T-helper 22 cell (primary cell): Measurements from ENCODE around the gene WNT5B.
"Not testable (repeated sequence)": the region's sequence is repeated elsewhere in the genome, so short reads cannot be mapped to it uniquely, and the experiment has no call there.

ENCODE experiments used
- DNase-seq: peaks from one replicate; pipeline ENCODE4 v3.0.0-alpha.2; 2020; ENCODE audit warnings: low read depth

WNT5B gene

GRCh38 chr12:1598757-1599156, 30.3 kb upstream of the WNT5B start:
- DNase-seq, result no peak

DNA sequence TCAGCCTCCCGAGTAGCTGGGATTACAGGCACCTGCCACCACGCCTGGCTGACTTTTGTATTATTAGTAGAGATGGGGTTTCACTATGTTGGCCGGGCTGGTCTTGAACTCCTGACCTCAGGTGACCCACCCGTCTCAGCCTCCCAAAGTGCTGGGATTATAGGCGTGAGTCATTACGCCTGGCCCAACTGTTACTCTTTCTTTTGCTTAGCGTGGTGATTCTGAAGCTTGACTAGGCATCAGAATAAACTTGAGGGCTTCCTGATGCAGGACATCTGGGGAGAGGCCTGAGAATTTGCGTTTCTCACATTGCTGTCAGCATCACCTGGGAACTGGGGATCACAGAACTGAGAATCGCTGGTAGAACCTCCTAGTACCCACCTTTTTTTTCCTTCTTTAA, 26.3 kb upstream of the WNT5B start:
- DNase-seq, result not testable (repeated sequence)

GRCh38 chr12:1603269-1603993, 25.6 kb upstream of the WNT5B start:
- no peak for DNase-seq

- no peak for DNase-seq
These were observed 24.6 kb upstream of the WNT5B start for GRCh38 chr12:1604464-1604863.

DNA sequence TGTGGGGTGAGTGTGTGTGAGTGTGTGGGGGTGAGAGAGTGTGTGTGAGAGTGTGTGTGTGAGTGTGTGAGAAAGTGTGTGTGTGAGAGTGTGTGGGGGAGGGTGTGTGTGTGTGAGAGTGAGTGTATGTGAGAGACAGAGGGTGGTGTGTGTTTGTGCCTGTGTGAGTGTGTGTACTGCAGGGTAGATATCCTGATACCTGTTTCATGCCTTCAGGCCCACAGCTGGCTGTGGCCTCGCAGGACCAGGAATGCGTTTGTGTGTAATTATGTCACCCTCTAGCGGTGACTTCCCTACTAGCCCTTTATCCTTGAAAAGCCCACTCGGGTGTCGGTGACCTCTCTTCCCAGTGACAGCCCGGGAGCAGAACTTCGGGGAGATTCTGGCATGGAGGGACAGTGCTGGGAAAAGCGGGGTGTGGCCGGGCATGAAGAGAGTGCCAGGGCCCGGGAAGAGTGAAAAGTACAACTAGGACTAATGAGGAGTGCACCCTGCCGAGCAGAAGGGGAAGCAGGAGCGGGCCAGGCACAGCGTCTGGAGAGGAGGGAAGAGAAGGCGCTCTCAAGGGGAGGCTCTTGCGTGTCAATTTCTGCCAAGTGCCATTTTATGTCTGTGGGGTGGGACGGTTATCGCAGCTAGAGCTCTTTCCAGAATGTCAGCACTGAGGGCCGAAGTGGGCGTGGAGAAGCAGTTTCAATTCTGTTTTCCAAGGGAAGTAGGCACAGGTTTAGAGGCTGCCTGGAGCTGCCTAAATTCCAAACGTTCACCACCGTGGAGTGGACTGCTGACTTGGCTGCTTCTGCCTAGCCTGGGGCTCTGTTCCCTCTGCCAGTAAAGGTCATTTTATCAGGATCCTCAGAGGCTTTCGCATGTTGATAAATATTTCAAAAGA, 23.7 kb upstream of the WNT5B start:
- no peak for DNase-seq

GRCh38 chr12:1606021-1606622, 22.9 kb upstream of the WNT5B start:
- DNase-seq, result no peak

GRCh38 chr12:1607940-1608712, 20.9 kb upstream of the WNT5B start:
- no peak for DNase-seq

DNA sequence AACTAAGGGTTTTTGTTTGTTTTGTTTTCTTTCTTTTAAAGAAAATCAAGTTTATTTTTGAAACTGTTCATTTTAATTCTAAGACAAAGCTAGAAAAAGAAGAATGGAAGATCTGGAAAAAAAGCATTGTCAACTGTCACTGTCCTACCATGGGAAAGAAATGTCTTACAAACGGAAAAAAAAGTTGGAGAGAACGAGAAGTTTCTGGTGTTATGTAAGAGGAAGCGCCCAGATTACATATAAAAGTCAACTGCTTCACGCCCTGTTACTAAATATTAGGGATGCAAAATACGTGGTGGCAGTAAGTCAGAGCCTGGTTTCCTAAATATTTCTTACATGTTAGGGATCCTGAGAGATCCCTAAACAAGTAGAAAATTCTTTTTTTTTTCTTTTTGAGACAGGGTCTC, 20.3 kb upstream of the WNT5B start:
- DNase-seq, result no peak

GRCh38 chr12:1610072-1610643, 18.9 kb upstream of the WNT5B start:
- no peak for DNase-seq

- DNase-seq, result no peak
These were observed 17.0 kb upstream of the WNT5B start for GRCh38 chr12:1611803-1612572.

DNA sequence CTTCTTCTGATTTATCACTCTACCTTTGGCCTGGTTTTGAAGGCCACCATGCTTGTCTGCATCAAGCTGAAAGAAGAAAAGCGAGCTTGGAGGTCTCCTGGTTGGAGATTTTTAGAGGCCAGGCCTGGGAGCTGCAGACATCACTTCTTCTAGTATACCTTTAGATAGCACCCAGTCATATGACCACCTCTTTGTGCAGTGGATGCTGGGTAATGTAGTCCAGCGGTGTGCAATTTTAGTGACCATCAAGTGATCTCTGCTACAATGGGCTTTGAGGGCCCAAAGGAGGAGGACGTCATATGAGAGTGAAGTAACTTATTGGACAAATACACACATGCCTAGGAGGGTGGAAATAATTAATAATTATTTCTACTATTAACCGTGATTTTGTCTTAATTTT, 15.2 kb upstream of the WNT5B start:
- DNase-seq, result no peak

GRCh38 chr12:1614360-1614759, 14.7 kb upstream of the WNT5B start:
- DNase-seq, result no peak

- no peak for DNase-seq
These were observed 12.6 kb upstream of the WNT5B start for GRCh38 chr12:1616233-1617066.

DNA sequence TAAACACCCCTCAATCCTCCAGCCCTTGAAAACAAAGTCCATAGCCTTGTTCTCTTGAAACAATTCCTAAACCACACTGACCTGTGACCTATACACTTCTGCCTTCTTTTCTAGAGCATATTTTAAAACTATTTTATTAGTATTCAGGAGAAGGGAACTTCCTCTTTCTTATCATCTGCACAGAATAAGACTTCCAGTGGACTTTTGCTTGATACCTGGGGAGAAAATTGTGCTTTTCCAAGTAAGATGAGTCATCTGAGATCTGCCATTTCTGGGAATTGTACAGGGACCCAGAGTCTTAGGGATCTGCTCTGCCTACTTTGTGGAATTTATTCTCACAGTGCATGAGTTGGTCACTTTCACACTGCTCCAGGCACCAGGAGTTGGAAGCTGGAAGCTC, 10.5 kb upstream of the WNT5B start:
- DNase-seq, result no peak

DNA sequence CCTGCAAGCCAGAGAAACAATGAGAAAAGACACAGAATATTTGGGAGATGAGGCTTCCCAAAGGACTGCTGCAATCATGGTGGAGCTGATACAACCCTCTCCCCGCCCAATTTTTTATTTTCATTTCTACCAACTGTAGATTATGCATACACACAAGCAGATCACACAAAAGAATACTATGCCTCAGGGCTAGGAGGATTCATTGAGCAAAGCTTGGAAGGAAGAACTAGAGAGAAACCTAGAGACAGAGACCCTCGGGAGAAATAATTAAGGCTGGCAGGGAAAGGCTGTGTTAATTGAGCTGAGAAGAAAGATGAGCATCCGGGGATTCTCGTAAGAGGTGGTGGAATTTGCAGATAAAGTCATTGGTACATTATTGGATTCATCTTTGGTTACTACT, 9.9 kb upstream of the WNT5B start:
- no peak for DNase-seq

- DNase-seq, result no peak
These were observed 9.4 kb upstream of the WNT5B start for GRCh38 chr12:1619587-1619986.

- no peak for DNase-seq
These were observed 8.9 kb upstream of the WNT5B start for GRCh38 chr12:1620092-1620491.

DNA sequence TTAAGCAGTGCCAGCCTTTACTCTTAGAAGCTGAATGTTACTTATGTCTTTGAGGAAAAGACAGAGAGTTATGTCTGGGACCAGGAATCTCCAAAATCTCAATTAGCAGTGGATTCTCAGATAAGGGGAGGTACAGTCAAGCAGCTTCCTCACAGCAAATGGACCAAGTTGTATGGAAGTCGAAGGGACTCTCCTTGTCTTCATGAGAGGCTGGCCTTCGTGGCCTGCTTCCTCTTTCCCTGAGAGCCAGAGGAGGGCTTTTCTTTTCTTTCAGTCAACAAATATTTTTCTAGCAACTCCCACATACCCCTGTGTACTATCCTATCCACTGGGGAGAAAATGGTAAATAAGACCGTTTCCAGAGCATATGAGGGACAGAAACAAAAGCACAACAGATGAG, 6.6 kb upstream of the WNT5B start:
- no peak for DNase-seq

- DNase-seq, result no peak
These were observed 504 bp downstream of the WNT5B start for GRCh38 chr12:1629338-1630132.
